ENCODE measurements around the gene GINS2.

GINS2 gene

DNA sequence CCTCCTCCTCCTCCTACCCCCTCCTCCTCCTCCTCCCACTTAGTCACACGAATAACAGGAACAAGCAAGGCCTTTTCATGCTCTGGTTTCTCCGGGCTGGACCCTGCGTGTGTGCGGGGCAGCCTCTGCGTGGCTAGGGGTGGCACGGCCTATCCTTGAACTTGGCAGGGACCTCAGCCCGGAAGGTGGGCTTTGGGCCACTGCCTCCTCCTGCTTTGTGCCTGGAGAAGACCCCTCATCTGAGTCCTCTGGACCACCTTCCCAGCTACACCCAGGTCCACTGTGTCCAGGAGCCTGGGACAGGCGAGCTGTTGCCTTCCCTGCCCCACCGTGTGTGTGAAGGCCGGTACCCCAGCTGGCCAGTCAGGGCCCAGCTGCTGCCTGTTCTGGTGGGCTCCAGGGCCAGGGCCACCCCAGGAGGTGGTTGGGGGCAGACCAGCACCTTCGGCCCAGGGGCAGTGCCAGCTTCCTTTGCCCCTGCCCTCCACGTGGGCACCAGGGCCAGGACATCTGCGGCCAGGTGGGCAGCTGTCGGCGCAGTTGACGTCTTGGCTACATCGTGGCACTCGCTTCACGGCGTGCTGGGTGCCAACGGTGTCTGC lies 35.4 kb downstream of the GINS2 start:
- DNase-seq (ENCODE audit: low read depth), result no peak

DNA sequence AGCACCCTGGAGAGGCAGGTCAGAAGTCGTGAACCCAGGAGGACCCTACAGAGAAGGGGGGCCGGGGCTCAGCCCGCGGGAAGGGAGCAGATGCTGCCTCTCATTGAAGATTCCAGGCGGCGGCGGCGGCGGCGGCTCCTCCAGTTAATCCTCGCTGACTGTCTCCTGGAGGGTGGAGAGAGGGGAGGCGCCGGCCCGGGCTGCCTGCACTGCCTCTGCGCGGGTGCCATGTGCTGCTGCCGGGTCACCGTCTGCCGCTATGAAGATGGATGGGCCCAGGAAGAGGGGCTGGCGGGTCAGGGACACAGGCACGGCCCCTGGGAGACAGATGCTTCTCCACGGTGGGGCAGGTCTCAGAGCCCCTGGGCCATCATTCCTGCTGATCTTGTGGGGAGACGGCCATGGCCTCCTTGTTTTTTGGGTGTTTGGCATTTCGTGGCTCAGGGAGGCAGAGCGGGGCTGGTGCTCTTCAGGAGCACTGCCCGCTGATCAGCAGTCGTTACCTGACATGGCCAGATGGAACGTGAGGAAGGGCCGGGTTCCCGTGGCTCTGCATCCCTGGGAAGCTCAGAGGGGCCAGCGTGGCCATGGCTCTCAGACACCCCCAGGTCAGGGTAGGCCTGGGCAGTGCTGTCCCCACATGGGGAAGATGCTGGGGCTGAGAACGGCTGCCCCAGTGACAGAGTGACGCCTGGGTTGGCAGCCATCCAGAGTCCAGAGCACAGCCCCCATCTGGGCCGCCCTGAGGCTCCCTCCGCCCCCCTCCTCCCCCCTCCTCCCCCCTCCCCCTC lies 36.1 kb downstream of the GINS2 start:
- DNase-seq (ENCODE audit: low read depth), result no peak

DNA sequence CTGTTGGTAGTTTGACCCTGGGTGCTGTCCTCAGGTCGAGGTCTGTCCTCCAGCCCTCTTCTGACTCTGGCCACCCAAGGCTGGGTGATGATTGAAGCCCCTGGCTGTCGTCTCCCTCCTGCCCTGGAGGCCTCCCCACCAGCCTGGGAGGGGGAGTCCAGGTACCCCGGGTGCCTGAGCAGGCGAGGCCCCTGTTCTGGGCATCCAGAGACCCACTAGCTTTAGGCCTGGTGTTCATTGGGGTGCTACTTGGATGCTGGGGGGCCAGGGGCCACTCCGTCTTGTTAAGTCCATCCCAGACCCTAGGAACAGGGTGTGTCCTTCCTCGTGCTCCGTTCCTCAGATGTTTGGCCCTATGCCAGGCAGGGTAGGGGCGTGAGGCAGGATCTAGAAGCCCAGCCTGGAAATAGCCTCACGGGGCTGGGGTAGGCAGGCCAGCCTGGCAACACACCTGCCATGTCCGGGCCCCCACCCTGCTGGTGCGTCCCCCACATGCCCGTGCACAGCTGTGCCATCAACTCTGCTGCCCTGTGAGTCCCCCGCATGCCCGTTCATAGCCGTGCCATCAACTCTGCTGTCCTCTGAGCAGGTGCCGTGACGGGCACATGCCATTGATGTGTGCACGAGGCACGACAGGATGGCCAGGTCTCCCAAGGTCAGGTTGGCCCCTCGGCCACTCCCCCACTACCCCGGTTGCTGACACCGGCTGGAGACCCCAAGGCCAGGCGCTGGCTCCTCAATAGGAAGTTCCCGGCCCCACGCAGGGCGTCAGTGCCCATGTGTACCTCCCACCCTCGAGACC lies 36.9 kb downstream of the GINS2 start:
- no peak for DNase-seq (ENCODE audit: low read depth)

- DNase-seq (ENCODE audit: low read depth), result no peak
Observed at GRCh38 chr16:85650844-85651628, 37.7 kb downstream of the GINS2 start.

DNA sequence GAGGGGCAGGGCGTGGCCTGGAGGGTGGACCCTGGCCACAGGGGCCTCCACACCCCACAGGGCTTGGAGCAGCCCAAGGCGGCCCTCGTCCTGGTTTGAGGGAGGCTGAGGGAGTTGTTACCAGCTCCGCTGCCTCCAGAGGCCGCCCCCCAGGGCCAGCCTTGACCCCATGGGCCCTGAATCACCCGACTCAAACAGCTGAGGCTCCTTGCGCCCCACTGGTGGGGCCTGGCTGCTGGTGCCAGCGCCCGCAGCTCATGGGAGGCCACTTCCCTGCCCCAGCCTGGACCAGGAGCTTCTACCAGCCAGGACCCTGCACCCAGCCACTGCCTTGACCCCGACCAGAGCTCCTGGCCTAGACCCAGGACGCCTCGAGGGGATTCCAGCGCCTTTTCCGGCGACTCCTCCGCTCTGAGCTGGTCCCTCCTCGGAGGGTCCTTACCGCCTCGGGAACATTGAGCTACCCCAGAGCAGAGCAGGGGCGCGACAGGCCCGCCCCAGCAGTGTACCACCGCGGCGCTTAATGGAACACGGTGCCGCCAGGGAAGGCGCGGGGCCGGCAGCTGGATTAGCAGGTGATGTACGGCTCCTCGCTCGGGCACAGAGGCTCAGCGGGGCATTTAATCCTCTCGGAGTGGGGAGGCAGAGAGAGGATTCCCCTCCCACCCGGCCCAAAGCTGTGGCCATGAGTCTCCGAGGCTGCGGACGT lies 38.5 kb downstream of the GINS2 start:
- no peak for DNase-seq (ENCODE audit: low read depth)

DNA sequence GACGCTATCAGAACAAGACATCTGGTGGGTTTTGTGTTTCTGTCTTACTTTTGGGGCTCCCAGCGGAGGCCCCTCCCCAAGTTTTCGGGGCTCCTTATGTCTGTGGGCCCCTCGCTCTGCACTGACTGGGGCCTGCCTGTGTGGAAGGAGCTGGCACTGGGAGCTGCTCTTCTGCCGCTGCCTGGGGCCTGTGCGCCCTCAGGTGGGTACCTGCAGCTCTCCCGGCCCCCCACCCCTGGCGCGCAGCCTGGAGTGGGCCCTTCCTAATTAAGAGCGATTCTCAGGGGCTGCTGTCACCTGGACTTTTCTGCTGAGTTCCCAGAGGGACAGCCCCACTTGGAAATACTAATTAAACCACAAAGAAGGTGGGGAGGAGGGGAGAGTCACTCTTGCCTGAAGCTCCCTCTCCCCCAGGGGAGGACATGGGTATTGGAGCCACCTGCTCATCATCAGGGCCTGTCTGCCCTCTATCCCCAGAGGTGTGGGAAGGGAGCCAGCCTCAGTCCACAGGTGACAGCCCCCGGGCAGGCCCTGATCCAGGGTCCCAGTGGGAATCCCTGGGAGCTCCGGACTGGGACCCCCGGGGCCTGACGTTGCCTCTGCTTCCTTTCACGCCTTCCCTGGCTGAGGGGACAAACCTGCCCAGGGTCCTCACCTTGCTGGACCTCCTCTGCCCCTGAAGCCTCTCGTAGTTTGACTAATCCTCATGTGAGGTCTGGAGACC lies 39.2 kb downstream of the GINS2 start:
- no peak for DNase-seq (ENCODE audit: low read depth)

- DNase-seq (ENCODE audit: low read depth), result no peak
Observed at GRCh38 chr16:85648805-85649204, 39.9 kb downstream of the GINS2 start.

- no peak for DNase-seq (ENCODE audit: low read depth)
Observed at GRCh38 chr16:85648070-85648714, 40.6 kb downstream of the GINS2 start.

DNA sequence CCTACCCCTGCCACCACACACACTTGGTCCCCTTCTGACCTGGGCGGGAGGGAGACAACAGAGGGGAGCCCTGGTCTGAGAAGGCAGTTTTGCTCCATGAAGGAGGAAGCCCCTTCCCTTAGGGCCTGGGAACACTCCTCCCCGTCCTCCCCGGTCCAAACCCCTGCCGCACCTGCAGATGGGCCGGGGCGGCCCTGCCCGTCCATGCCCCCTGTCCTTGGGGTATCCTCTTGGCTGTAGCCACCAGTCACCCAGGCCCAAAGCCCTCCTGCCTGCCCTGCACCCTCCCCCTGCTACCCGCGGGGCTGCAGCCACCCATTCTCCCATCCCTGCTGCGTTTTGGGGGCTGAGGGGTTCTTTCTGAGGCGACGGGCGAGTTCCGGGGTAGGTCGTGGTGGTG lies 41.8 kb downstream of the GINS2 start:
- no peak for DNase-seq (ENCODE audit: low read depth)

DNA sequence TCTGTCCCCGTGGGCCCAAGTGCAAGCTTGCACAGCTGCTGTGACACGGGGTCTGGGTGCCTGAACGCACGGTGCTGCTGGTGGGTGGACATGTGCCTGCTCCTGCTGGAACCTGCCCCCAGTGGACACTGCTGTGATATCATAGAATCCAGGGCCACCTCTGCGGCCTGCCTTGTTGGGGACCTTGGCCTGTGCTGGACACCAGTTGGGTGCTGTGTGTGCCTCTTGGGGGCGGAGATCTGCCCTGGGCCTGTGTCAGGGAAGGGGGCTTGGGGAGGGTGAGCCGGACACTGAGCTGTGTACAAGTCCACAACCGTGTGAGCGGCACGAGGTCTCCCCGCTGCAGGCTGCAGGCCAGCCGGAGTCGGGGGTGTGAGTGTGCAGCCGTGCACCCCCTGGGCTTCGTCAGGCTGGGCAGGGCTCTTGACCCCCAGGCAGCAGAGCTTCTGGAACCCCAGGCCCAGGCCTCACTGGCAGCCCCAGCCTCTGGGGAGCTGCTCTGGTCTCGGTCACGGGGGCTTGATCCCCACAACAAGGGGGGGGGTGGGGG lies 42.3 kb downstream of the GINS2 start:
- DNase-seq (ENCODE audit: low read depth), result no peak

DNA sequence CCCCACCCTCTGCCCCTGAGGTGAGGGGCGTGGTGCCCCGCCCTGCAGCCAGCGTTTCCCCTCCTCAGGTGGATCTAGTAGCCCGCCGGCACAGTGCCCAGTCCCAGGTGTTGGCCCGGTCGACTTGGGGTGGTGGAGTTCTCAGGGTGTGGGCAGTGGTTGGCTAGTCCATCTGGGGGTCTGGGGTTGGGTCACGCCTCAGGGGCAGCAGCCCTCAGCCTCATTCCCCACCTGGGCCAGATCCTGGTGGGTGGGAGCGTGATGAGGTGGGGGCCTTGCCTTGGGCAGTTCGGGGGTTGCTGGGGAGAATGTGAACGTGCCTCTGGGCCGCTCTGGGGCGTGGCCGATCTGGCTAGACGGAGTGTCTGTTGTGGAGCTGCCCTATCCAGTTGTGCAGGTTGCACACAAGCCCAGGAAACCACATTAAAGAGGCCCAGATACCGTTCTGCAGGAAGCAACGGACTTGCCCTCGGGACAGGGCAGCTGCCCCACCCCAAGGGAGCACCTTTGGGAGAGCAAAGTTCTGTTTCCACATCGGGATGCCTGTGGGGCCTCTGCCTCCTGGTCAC lies 43.6 kb downstream of the GINS2 start:
- no peak for DNase-seq (ENCODE audit: low read depth)

GRCh38 chr16:85644093-85644712 lies 44.6 kb downstream of the GINS2 start:
- no peak for DNase-seq (ENCODE audit: low read depth)

DNA sequence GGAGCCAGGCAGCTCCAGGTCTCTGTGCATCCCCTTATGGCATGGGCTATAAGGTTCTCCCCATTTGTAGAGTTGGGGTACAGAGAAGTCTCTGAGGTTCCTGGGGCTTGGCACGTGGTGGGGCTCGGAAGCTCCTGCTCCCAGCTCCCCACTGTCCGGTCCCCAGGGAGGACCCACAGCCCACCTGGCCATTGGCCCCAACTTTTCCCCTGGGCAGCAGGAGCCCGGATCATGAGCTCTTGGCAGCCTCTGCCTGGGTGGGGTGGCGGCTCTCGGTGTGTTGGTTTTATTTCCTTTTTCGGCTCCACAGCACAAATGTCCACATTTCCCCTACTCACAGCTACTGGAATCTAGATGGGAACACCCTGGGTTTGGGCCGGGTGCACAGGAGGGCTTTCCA lies 45.1 kb downstream of the GINS2 start:
- no peak for DNase-seq (ENCODE audit: low read depth)

DNA sequence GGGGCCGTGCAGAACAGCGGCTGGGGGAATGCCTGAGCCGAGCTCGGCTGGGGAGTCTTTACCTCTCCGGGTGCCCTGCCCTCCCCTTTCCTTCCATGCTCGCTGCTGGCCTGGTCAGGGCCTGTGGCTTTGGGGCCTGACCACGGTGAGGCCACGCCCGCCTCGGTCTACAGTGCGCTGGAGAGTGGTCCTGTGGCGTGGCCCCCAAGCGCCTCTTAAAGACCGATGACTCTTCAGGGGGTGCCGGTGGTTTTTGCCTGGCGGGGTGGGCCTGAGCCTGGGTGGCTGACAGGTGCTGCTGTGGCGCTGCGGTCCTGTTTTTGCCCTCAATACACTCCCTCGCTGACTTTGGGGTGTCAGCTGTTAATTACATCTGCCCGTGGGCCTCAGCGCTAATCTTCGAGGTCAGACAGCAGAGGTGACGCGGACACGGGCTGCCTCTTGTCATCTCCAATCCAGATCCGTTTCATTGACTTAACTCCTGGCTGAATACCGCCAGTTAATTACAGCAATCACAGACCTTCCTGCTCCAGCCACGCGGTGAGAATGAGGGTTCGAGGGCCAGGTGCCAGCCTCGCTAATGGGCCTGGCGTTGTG lies 45.9 kb downstream of the GINS2 start:
- DNase-seq (ENCODE audit: low read depth), result no peak

DNA sequence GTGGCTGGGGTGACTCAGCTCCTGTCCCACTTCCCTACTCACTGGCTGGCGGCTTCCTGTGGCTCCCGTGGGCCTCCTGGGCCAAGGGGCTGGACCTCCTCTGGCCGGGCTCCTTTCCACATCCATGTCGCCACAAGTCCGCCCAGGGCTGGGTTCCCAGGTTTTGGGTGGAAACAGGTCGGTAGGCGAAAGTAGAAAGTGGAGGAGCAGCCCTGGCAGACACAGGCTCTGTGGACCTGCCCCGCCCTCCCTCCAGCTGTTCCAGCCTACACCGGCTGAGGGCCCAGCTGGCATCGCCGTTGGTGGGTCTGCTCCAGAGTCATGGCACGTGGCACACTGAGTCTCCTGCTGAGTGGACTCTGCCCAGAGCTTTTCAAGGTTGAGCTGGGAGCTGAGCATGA lies 47.0 kb downstream of the GINS2 start:
- DNase-seq (ENCODE audit: low read depth), result no peak

GRCh38 chr16:85641305-85641704 lies 47.4 kb downstream of the GINS2 start:
- DNase-seq (ENCODE audit: low read depth), result no peak

- no peak for DNase-seq (ENCODE audit: low read depth)
Observed at GRCh38 chr16:85640585-85640984, 48.2 kb downstream of the GINS2 start.

DNA sequence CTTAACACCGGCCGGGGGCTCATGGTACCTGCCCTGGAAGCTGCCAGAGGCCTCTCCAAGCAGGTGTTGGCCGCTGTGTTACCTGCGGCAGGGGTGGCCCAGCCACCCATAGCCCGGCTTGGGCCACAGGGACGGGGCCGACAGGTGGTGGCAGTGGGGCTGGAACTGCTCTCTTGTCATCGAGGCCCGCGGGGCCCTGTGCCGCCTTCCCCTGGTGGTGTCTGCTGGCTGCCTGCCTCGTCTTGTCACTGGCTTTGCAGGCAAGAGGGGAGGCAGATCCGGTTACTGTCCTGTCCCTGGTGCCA lies 48.5 kb downstream of the GINS2 start:
- no peak for DNase-seq (ENCODE audit: low read depth)
